H1 (cell line): ENCODE results near the gene RAP1GAP. TPM values are rescaled to one million over a fixed set of nuclear protein-coding genes. Genes with fewer than 3 reads are reported as not detected.

Experiments
- CTCF ChIA-PET: fragments of 300-600 bp; sonication (Branson Sonifier 250); formaldehyde crosslinking; loops from one replicate; lab custom pipeline; 2021; ENCODE audit not compliant: partially characterized antibody; lab: Charles Lee
- POLR2A ChIA-PET: fragments of 300-600 bp; sonication (Branson Sonifier 250); formaldehyde crosslinking; loops from one replicate; lab custom pipeline; 2021; ENCODE audit warnings: inconsistent platforms; ENCODE audit not compliant: partially characterized antibody; lab: Charles Lee
- DNase-seq, 2 experiments: peaks; one replicate each; pipeline versions ENCODE4 v3.0.0 to v3.0.0-alpha.2; 2010 to 2022; ENCODE audit warnings: low spot score in 2 of 2, low read depth in 1 of 2, mixed read lengths in 1 of 2
- FAIRE-seq: peaks from 2 replicates; lab custom pipeline; 2011; peaks lifted over from hg19 to GRCh38; lab: Jason Lieb, UNC
- H2AFZ ChIP-seq: 2 replicates; pipeline ENCODE4 v1.8.1; 2012; ENCODE audit warnings: low read length, inconsistent platforms
- H2AK5ac ChIP-seq: 2 replicates; pipeline ENCODE4 v1.6.1; 2013; ENCODE audit warnings: low read depth, low read length
- H2BK120ac ChIP-seq: replicated peaks from 2 replicates; pipeline ENCODE3; 2013; ENCODE audit warnings: low read depth, low read length, inconsistent platforms
- H2BK12ac ChIP-seq: 2 replicates; pipeline ENCODE4 v1.6.1; 2013; ENCODE audit warnings: low read depth, low read length
- H2BK15ac ChIP-seq: 2 replicates; pipeline ENCODE4 v1.6.1; 2013; ENCODE audit warnings: low read length
- H2BK20ac ChIP-seq: 2 replicates; pipeline ENCODE4 v1.6.1; 2013; ENCODE audit warnings: low read length
- H2BK5ac ChIP-seq: 2 replicates; pipeline ENCODE4 v1.6.1; 2013; ENCODE audit warnings: low read depth, low read length
- H3K14ac ChIP-seq: 2 replicates; pipeline ENCODE4 v1.6.1; 2013; ENCODE audit warnings: inconsistent platforms; ENCODE audit not compliant: insufficient read length
- H3K18ac ChIP-seq: 2 replicates; pipeline ENCODE4 v1.6.1; 2013; ENCODE audit warnings: low read length; ENCODE audit errors: extremely low read depth
- H3K23ac ChIP-seq: 2 replicates; pipeline ENCODE4 v1.6.1; 2013; ENCODE audit warnings: inconsistent platforms; ENCODE audit not compliant: insufficient read length
- H3K23me2 ChIP-seq: 2 replicates; pipeline ENCODE4 v1.6.1; 2013; ENCODE audit warnings: low read depth, low read length
- H3K27ac ChIP-seq: 2 replicates; pipeline ENCODE4 v1.6.1; 2011; ENCODE audit warnings: low read depth, low read length, inconsistent platforms
- H3K27me3 ChIP-seq, 4 experiments: replicated peaks in 1 of 4; 1 replicate in 1 of 4; 2 replicates in 3 of 4; pipeline versions ENCODE4 v1.6.1 to v1.8.1; 2011 to 2013; ENCODE audit warnings: low read length in 3 of 4, mild to moderate bottlenecking in 3 of 4, inconsistent platforms in 2 of 4, mixed read lengths in 2 of 4, moderate library complexity in 1 of 4; ENCODE audit not compliant: control insufficient read depth in 3 of 4, insufficient read depth in 3 of 4; ENCODE audit errors: extremely low read depth in 1 of 4
- H3K36me3 ChIP-seq, 4 experiments: 2 replicates each; pipeline versions ENCODE4 v1.6.1 to v1.8.1; 2011 to 2013; ENCODE audit warnings: mild to moderate bottlenecking in 4 of 4, low read length in 3 of 4, moderate library complexity in 2 of 4, control low read depth in 1 of 4, inconsistent platforms in 1 of 4; ENCODE audit not compliant: insufficient read depth in 4 of 4, control insufficient read depth in 2 of 4
- H3K4ac ChIP-seq: replicated peaks from 2 replicates; pipeline ENCODE3; 2013; ENCODE audit warnings: low read length, low read depth, mixed read lengths, inconsistent platforms; ENCODE audit not compliant: insufficient read length
- H3K4me1 ChIP-seq, 4 experiments: replicated peaks in 1 of 4; 1 replicate in 1 of 4; 2 replicates in 3 of 4; pipeline versions ENCODE4 v1.6.1 to v1.8.1; 2011 to 2013; ENCODE audit warnings: low read length in 3 of 4, inconsistent platforms in 2 of 4, mixed read lengths in 1 of 4; ENCODE audit not compliant: insufficient read depth in 4 of 4, control insufficient read depth in 3 of 4
- H3K4me2 ChIP-seq, 2 experiments: 2 replicates each; pipeline versions ENCODE4 v1.6.1 to v1.8.1; 2011 to 2013; ENCODE audit warnings: low read depth in 2 of 2, low read length in 2 of 2, control low read depth in 1 of 2, inconsistent platforms in 1 of 2, mild to moderate bottlenecking in 1 of 2; ENCODE audit not compliant: insufficient read depth in 1 of 2
- H3K4me3 ChIP-seq, 4 experiments: fragments of 200-600, 300-600 bp in 1 of 4; sonication (generic), shearing (Covaris generic), sonication (Bioruptor Twin) in 1 of 4; 2 replicates each; pipeline versions ENCODE4 v1.5.1 to v1.8.1; 2011 to 2016; ENCODE audit warnings: low read length in 4 of 4, low read depth in 3 of 4, control low read depth in 2 of 4, inconsistent platforms in 2 of 4, mild to moderate bottlenecking in 2 of 4, mixed read lengths in 1 of 4, moderate library complexity in 1 of 4; ENCODE audit not compliant: insufficient read depth in 2 of 4; ENCODE audit errors: extremely low read depth in 1 of 4
- H3K56ac ChIP-seq: replicated peaks from 2 replicates; pipeline ENCODE3; 2013; ENCODE audit warnings: low read depth, mild to moderate bottlenecking, mixed read lengths, low read length, inconsistent platforms; ENCODE audit not compliant: insufficient read length
- H3K79me1 ChIP-seq: 2 replicates; pipeline ENCODE4 v1.6.1; 2013; ENCODE audit warnings: low read depth, low read length, control low read depth
- H3K79me2 ChIP-seq, 2 experiments: 2 replicates each; pipeline versions ENCODE4 v1.6.1 to v1.8.1; 2012 to 2013; ENCODE audit warnings: low read length in 2 of 2, mild to moderate bottlenecking in 2 of 2, inconsistent platforms in 1 of 2; ENCODE audit not compliant: insufficient read depth in 2 of 2, control insufficient read depth in 1 of 2
- H3K9ac ChIP-seq, 4 experiments: replicated peaks in 1 of 4; 1 replicate in 1 of 4; 2 replicates in 3 of 4; pipeline versions ENCODE4 v1.6.1 to v1.8.1; 2011 to 2013; ENCODE audit warnings: low read depth in 3 of 4, low read length in 3 of 4, control low read depth in 2 of 4, mild to moderate bottlenecking in 2 of 4, moderate library complexity in 2 of 4, inconsistent platforms in 1 of 4; ENCODE audit errors: extremely low read depth in 1 of 4
- H3K9me3 ChIP-seq, 2 experiments: 2 replicates each; pipeline versions ENCODE4 v1.6.1 to v1.8.1; 2012 to 2013; ENCODE audit warnings: mild to moderate bottlenecking in 2 of 2, moderate library complexity in 2 of 2, control low read depth in 1 of 2, inconsistent platforms in 1 of 2, low read depth in 1 of 2, low read length in 1 of 2, mixed read lengths in 1 of 2; ENCODE audit not compliant: insufficient read depth in 2 of 2
- H4K20me1 ChIP-seq, 2 experiments: replicated peaks in 1 of 2; 2 replicates each; pipeline versions ENCODE3 to v1.8.1; 2011 to 2013; ENCODE audit warnings: inconsistent platforms in 2 of 2, low read length in 2 of 2, mild to moderate bottlenecking in 1 of 2; ENCODE audit not compliant: insufficient read depth in 2 of 2, control insufficient read depth in 1 of 2
- H4K5ac ChIP-seq: 2 replicates; pipeline ENCODE4 v1.6.1; 2013; ENCODE audit warnings: low read length, low read depth, mixed read lengths, inconsistent platforms; ENCODE audit not compliant: insufficient read length
- H4K8ac ChIP-seq: 2 replicates; pipeline ENCODE4 v1.8.0; 2013; ENCODE audit warnings: mild to moderate bottlenecking, moderate library complexity, low read length, inconsistent platforms; ENCODE audit not compliant: insufficient read depth; ENCODE audit errors: extremely low read depth
- H4K91ac ChIP-seq: replicated peaks from 2 replicates; pipeline ENCODE3; 2013; ENCODE audit warnings: low read length, mixed read lengths, inconsistent platforms; ENCODE audit not compliant: insufficient read length
- BRCA1 ChIP-seq: IDR thresholded peaks from 2 replicates; pipeline ENCODE4 v1.6.1; 2012; ENCODE audit warnings: low read depth, low read length, improper control_type of control experiment
- CBX8 ChIP-seq: fragments of 300-800, 300-1000 bp; sonication (generic); IDR thresholded peaks from 2 replicates; pipeline ENCODE4 v1.7.1; 2016; ENCODE audit warnings: low read depth, low read length, borderline replicate concordance
- CTBP2 ChIP-seq: IDR thresholded peaks from 2 replicates; pipeline ENCODE4 v1.7.0; 2011; ENCODE audit warnings: borderline replicate concordance, mild to moderate bottlenecking, moderate library complexity, mixed read lengths, low read length; ENCODE audit not compliant: insufficient read depth, insufficient read length
- EP300 ChIP-seq, 2 experiments: IDR thresholded peaks; 1 replicate in 1 of 2; 2 replicates in 1 of 2; pipeline ENCODE4 v1.6.1; 2011 to 2012; ENCODE audit warnings: low read depth in 2 of 2, low read length in 2 of 2, mild to moderate bottlenecking in 2 of 2, borderline replicate concordance in 1 of 2, inconsistent platforms in 1 of 2, moderate library complexity in 1 of 2
- HDAC2 ChIP-seq, 2 experiments: fragments of 300-600 bp in 1 of 2; sonication (generic) in 1 of 2; IDR thresholded peaks; 2 replicates each; pipeline ENCODE4 v1.6.1; 2011 to 2012; ENCODE audit warnings: low read depth in 2 of 2, low read length in 2 of 2, mild to moderate bottlenecking in 2 of 2, moderate library complexity in 2 of 2, borderline replicate concordance in 1 of 2, inconsistent platforms in 1 of 2
- HDAC6 ChIP-seq: IDR thresholded peaks from one replicate; pipeline ENCODE4 v1.7.1; 2012; ENCODE audit warnings: low read depth, mild to moderate bottlenecking, inconsistent platforms, low read length, moderate library complexity
- JUN ChIP-seq: IDR thresholded peaks from 2 replicates; pipeline ENCODE4 v1.6.1; 2011; ENCODE audit warnings: low read depth, mild to moderate bottlenecking, improper control_type of control experiment, low read length
- MAFK ChIP-seq: IDR thresholded peaks from 2 replicates; pipeline ENCODE4 v1.6.1; 2012; ENCODE audit warnings: low read depth, mild to moderate bottlenecking, improper control_type of control experiment, low read length
- NRF1 ChIP-seq: IDR thresholded peaks from 2 replicates; pipeline ENCODE4 v1.6.1; 2011; ENCODE audit warnings: mild to moderate bottlenecking, low read depth, low read length, improper control_type of control experiment
- RAD21 ChIP-seq, 2 experiments: IDR thresholded peaks in 1 of 2; conservative IDR thresholded peaks in 1 of 2; 2 replicates each; pipeline ENCODE4 v1.6.1; 2011; ENCODE audit warnings: low read depth in 2 of 2, low read length in 2 of 2, improper control_type of control experiment in 1 of 2, inconsistent platforms in 1 of 2, mild to moderate bottlenecking in 1 of 2, moderate library complexity in 1 of 2
- SUZ12 ChIP-seq: fragments of 200-600 bp; sonication (generic); IDR thresholded peaks from 2 replicates; pipeline ENCODE4 v1.6.1; 2012; ENCODE audit warnings: mild to moderate bottlenecking, inconsistent platforms, low read length, moderate library complexity, mixed read lengths
- TBP ChIP-seq: IDR thresholded peaks from 2 replicates; pipeline ENCODE4 v1.6.1; 2011; ENCODE audit warnings: low read depth, low read length, improper control_type of control experiment
- ZNF274 ChIP-seq: IDR thresholded peaks from 2 replicates; pipeline ENCODE4 v1.7.0; 2012; ENCODE audit warnings: low read length, borderline replicate concordance; ENCODE audit errors: extremely low read depth
- WGBS, 2 experiments: shearing (Covaris generic) in 1 of 2; methylation state at CpG; one replicate each; pipeline versions ENCODE4 v1.1.6 to v1.1.7; 2013 to 2015; ENCODE audit warnings: low lambda C conversion rate in 2 of 2, mixed read lengths in 2 of 2, inconsistent platforms in 1 of 2, low coverage in 1 of 2, missing lambda C conversion rate in 1 of 2; ENCODE audit not compliant: insufficient replicate concordance in 2 of 2, insufficient coverage in 1 of 2, insufficient read length in 1 of 2; ENCODE audit errors: extremely low coverage in 1 of 2, missing lambda C conversion rate in 1 of 2; 5-methylcytosine and 5-hydroxymethylcytosine counted together
- polyA plus RNA-seq, 7 experiments: library from polyadenylated mRNA; depleted of rRNA in 3 of 7; stranded (reverse) in 5 of 7; unstranded in 2 of 7; fragments of >200 nt in 5 of 7; fragments of 200-250 nt in 2 of 7; gene quantifications; 1 replicate in 5 of 7; 2 replicates in 1 of 7; 4 replicates in 1 of 7; pipeline versions ENCODE4 v1.2.1 to v1.2.3, GENCODE V29; 2011 to 2013; ENCODE audit warnings: missing spikeins in 2 of 7, mixed read lengths in 2 of 7
- total RNA-seq: library from RNA; stranded (reverse); fragmentation: NEBNext Ultra II Directional; extraction: Animal tissue kit (Norgen Biotek cat#: 25700); gene quantifications from 2 replicates; pipeline ENCODE4 v1.2.1, GENCODE V29; 2021

RAP1GAP gene
- total and polyA plus RNA-seq, 2 of the 8 experiments (the other 6 are each of a cell fraction or from before 2014, with no cell fraction given): 8.4 TPM

DNA sequence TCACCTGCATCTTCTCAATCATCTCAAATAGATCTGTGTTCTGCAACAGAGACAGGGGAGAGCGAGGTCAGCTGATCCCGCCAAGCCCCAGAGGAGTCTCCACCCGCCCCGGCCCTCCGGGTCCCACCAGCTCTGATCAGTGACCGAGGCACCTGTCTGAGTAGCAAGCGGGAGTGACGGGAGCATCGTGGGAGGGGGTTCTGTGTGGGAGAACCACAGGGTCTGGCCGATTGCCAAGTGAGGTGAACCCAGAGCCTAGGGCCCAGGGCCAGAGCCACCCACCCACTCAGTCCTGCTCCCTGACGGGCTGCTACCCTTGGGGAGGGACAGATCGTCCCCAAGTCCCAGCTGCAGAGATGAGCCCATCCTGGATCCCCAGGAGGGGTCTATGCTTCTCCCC lies 49.1 kb downstream of the RAP1GAP start:
- no peak overlapping the region for H4K8ac ChIP-seq
- H2AK5ac ChIP-seq: no peak overlapping the region; the same call in 1 of the 2 replicates
- H3K79me1 ChIP-seq: no peaks in the 10 kb centered on the region
- H3K9ac ChIP-seq: no peak overlapping the region
- no peak overlapping the region for H3K14ac ChIP-seq
- H2BK5ac ChIP-seq: no peak overlapping the region
- H2BK20ac ChIP-seq: no peak overlapping the region
- no peaks in the 10 kb centered on the region for H3K79me2 ChIP-seq
- no peak overlapping the region for H2AFZ ChIP-seq
- H3K36me3 ChIP-seq: no peaks in the 10 kb centered on the region
- DNase-seq (no peak), FAIRE-seq (no peak)
- ChIA-PET POLR2A (interaction anchor here (1.0 to 1.2 kb wide), 2 partner anchors 12 to 24 kb away, joined by 3 to 5 read pairs; no protein-coding TSS in a partner anchor), CTCF (interaction anchor here (0.6 to 1.7 kb wide), 7 partner anchors 11 to 350 kb away, joined by 3 to 7 read pairs (median 3); no protein-coding TSS in a partner anchor)
- H4K20me1 ChIP-seq: peaks cover 3 to 13% of the 10 kb centered on the region in 2 experiments
- 94% methylated on average over 12 of the region's 12 CpGs; no CpG with 5 or more reads in 1 of the 2 experiments for WGBS, 2 experiments
- H3K9me3 ChIP-seq: no peaks in the 10 kb centered on the region
- no peak overlapping the region for H3K27ac ChIP-seq
- peaks cover 0 to 23% (median 17%) of the 10 kb centered on the region in 4 experiments; a peak in 6 of 7 replicates for H3K4me1 ChIP-seq
- H3K56ac ChIP-seq: no peak overlapping the region
- no peak overlapping the region for H2BK120ac ChIP-seq
- H2BK12ac ChIP-seq: no peak overlapping the region
- H4K5ac ChIP-seq: no peak overlapping the region
- H3K4me3 ChIP-seq: no peak overlapping the region
- no peak overlapping the region for H3K4me2 ChIP-seq
- no peak overlapping the region for H4K91ac ChIP-seq
- H3K23ac ChIP-seq: no peak overlapping the region
- no peak overlapping the region for H2BK15ac ChIP-seq
- H3K27me3 ChIP-seq: peaks cover 0 to 26% (median 13%) of the 10 kb centered on the region in 4 experiments; a peak in 5 of 7 replicates
- peaks cover 3% of the 10 kb centered on the region for H3K23me2 ChIP-seq
- no peak overlapping the region for H3K4ac ChIP-seq
- no peak overlapping the region for H3K18ac ChIP-seq
- no peak for TF ChIP-seq TBP
- no peak for TF ChIP-seq BRCA1
- TF ChIP-seq RAD21 (IDR thresholded peaks at IDR 0.05 in 1 of 2, conservative IDR thresholded peaks at IDR 0.05 in 1 of 2; ENCODE audit: low read depth in 2 of 2, low read length in 2 of 2): no peak
- TF ChIP-seq CTBP2: no peak
- TF ChIP-seq CBX8: no peak
- no peak for TF ChIP-seq EP300 (IDR thresholded peaks at IDR 0.05; ENCODE audit: borderline replicate concordance in 1 of 2, low read depth in 2 of 2, low read length in 2 of 2)
- no peak for TF ChIP-seq ZNF274
- TF ChIP-seq NRF1: no peak
- no peak for TF ChIP-seq JUN
- TF ChIP-seq MAFK: no peak
- no peak for TF ChIP-seq HDAC6
- TF ChIP-seq SUZ12: no peak
- no peak for TF ChIP-seq HDAC2 (IDR thresholded peaks at IDR 0.05; ENCODE audit: borderline replicate concordance in 1 of 2, low read depth in 2 of 2, low read length in 2 of 2)
